ENCODE measurements around the gene AKAP8L. TPM values are rescaled to one million over a fixed set of nuclear protein-coding genes. Genes with fewer than 3 reads are reported as not detected.

The AKAP8L gene
- total and polyA plus RNA-seq, 9 of the 15 experiments (the other 6 are each of a cell fraction or from before 2014, with no cell fraction given), result 2.4 to 116 (median 70.7) TPM

GRCh38 chr19:15422296-15423075 is 3.7 kb upstream of the AKAP8L start:
- CTCF ChIA-PET (ENCODE audit: low intra/inter-chr PET ratio), result no interaction called here
- H2AFZ ChIP-seq (ENCODE audit: low read depth, low read length), result no peak overlapping the region
- no peak for FAIRE-seq
- in situ Hi-C loops (cut with MboI) (no loop called here), intact Hi-C loops (cut with micrococcal nuclease) (no loop called here)
- no peaks in the 10 kb centered on the region for H3K27me3 ChIP-seq (ENCODE audit: control insufficient read depth in 2 of 2, insufficient read depth in 2 of 2, low read length in 2 of 2)
- no peak overlapping the region for H3K4me2 ChIP-seq (ENCODE audit: insufficient read depth, low read length)
- no peak overlapping the region for H3K27ac ChIP-seq (ENCODE audit: extremely low read depth, low read depth, low read length)
- POLR2A ChIA-PET, result interaction anchor here (0.6 to 6.8 kb wide), 2 partner anchors 8 to 34 kb away, joined by 5 to 54 read pairs; no protein-coding TSS in a partner anchor
- 0 out of 4 replicates have a peak overlapping the region, but pooled peaks of 1 of the 2 experiments have one; percentile 42 for H3K9ac ChIP-seq (ENCODE audit: insufficient read depth in 1 of 2, low read depth in 2 of 2, low read length in 2 of 2)
- TF ChIP-seq ZNF561 (CRISPR knock-in tag; conservative IDR thresholded peaks at IDR 0.05) (no peak), GTF2E2 (tag; IDR thresholded peaks at IDR 0.05) (no peak), POLR2G (IDR thresholded peaks at IDR 0.05; ENCODE audit: low read depth, low read length) (peak; percentile 25; the same call in 1 of the 2 replicates), RBFOX2 (IDR thresholded peaks at IDR 0.05; ENCODE audit: low read depth, low read length) (peak; percentile 30; the same call in 1 of the 2 replicates)
- H3K4me3 ChIP-seq, result no peak overlapping the region
- no peak for ATAC-seq
- H3K9me1 ChIP-seq (ENCODE audit: control insufficient read depth, insufficient read depth, low read length), result no peaks in the 10 kb centered on the region
- BruUV-seq (replicated peaks), result no TSS peak
- no peaks in the 10 kb centered on the region for H3K9me3 ChIP-seq (replicated peaks; ENCODE audit: control insufficient read depth, insufficient read depth, low read depth, low read length)
- H3K79me2 ChIP-seq (ENCODE audit: control insufficient read depth, insufficient read depth, low read length), result peaks cover 14% of the 10 kb centered on the region
- H4K20me1 ChIP-seq (replicated peaks; ENCODE audit: control insufficient read depth, insufficient read depth, low read length), result peaks cover 2% of the 10 kb centered on the region; the same call in 1 of the 2 replicates
- peaks cover 51% of the 10 kb centered on the region for H3K36me3 ChIP-seq (ENCODE audit: control insufficient read depth, insufficient read depth, low read length)
- H3K4me1 ChIP-seq (replicated peaks in 1 of 2; ENCODE audit: control insufficient read depth in 2 of 2, insufficient read depth in 2 of 2, low read length in 2 of 2), result peaks cover 4 to 28% of the 10 kb centered on the region in 2 experiments; a peak in 4 of 5 replicates
- no peak for DNase-seq (ENCODE audit: extremely low read depth in 1 of 4, low spot score in 3 of 4)
- 93% methylated on average over 13 of the region's 22 CpGs for WGBS (ENCODE audit: insufficient coverage, low coverage, missing lambda C conversion rate)
